RKO (cell line): ENCODE measurements around the gene EPHA3.
A peak's percentile ranks its signal among the peaks of the same experiment; 100 is the strongest.

Experiments
- DNase-seq: peaks from one replicate; pipeline ENCODE4 v3.0.0-alpha.2; 2016; ENCODE audit warnings: low spot score

EPHA3 gene

DNA sequence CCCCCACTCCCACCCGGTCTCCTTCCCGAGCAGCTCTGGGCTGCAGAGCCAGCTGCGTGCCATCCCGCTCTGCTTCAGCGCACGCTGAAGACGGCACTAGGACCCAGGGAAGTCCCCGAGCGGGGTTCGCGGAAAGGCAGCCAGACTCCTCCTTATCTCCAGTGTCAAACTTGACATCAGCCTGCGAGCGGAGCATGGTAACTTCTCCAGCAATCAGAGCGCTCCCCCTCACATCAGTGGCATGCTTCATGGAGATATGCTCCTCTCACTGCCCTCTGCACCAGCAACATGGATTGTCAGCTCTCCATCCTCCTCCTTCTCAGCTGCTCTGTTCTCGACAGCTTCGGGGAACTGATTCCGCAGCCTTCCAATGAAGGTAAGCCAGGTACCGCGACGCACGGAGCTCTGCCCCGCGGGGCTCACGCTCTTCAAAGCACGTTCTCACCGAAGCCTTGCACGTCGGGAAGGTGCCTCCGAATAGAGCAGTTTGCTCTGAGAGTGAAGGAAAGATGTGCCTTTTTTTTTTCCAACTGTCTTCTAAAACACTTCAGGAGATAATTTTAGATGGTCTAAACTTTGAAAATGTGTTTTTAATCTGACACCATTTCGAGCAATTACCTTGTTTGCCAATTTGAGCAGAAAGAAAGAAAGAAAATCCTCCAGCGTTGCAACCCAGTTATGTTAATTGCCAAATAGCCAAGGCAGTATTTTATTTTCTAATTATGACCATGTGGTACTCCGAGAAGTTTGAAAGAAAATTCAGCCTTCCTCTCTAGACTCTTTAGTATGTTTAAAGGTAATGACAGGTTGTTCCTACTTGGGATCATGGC lies at the start of gene EPHA3:
EPHA3 (plus strand) TSS at position 161 of the 830 bp plus-strand sequence; CDS start at position 289, 128 bp downstream.
- no peak for DNase-seq

GRCh38 chr3:89058371-89058770 lies 49.0 kb upstream of the EPHA3 start:
- DNase-seq: no peak

GRCh38 chr3:89059211-89059925 lies 48.1 kb upstream of the EPHA3 start:
- no peak for DNase-seq

DNA sequence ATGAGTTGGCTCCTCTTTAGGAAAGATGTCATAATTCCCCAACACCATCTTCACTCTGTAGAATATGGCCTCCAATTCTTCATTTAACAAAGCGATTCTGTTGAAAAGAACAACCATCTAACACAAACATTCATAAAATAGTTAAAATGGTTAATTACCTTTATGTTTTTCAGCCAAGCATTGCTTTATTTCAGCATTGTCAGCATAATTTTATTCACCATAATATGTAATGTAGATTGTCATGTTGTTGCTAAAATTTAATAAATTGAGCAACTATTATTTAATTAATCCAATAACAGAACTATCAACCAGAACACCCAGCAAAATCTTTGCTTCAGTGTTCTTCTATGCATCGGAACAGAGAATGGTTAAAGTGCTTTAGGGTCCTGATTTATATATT lies 46.2 kb upstream of the EPHA3 start:
- no peak for DNase-seq

- DNase-seq: no peak
Measured at GRCh38 chr3:89067736-89068135, 39.7 kb upstream of the EPHA3 start.

GRCh38 chr3:89072642-89073041 lies 34.8 kb upstream of the EPHA3 start:
- no peak for DNase-seq

DNA sequence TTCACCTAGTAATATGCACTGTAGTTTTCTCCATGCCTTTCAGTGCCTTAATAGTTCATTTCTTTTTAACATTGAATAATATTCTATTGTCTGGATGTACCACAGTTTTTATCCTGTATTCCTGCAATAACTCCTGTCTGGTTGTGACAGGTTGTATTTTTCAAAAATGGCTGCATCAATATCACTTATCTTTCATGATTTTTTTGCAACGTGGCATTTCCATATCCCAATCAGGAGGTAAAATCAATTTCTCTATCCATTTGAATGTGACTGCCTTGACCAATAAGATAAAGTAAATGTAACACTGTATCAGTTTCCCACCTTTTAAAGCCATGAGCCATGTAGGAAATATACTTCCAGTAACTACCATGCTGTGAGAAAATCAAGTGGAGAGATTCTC lies 27.5 kb upstream of the EPHA3 start:
- DNase-seq: no peak

- DNase-seq: no peak
Measured at GRCh38 chr3:89087851-89088250, 19.6 kb upstream of the EPHA3 start.

DNA sequence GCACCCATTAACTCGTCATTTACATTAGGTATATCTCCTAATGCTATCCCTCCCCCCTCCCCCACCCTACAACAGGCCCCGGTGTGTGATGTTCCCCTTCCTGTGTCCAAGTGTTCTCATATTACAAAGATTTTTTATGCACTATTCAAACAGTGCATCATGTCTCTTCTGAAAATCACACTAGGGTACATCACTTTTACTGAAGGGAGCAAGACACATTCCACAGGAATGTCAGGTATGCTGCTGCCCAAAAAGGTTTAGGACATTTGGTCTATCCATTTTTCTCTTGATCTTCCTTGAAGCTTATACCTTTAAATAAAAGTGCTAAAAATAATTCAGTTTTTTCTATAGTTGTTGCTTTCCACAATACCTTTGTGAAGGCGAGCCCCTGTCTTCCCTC lies 9.2 kb upstream of the EPHA3 start:
- DNase-seq: no peak

DNA sequence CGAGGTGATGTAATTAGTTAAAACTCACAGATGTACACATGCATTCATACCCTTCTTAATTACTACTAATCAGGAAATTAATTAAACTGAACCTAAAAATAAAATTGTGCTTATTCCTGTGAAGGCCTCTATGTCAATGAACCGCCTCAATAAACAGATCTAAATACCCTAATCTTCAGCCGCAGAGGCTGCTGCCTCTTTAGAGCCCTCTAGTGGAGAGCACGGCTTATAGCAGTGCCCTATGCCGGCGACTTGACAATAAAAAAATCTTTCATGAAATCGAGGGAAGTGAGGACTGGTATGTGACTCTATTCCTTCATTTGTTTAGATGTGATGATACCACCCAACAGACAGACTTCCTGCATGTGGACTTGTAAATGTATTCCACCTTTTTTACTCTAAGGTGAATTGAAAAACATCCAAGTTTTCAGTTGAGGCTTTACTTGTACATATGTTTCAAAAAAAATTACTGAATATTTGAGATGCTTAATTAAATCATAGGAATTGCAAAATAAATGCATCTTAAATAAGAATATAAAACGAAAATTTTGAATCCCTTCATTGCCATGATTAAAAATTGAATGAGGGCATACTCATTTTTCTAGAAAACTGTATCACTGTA lies 8.3 kb upstream of the EPHA3 start:
- DNase-seq: peak; percentile 69

DNA sequence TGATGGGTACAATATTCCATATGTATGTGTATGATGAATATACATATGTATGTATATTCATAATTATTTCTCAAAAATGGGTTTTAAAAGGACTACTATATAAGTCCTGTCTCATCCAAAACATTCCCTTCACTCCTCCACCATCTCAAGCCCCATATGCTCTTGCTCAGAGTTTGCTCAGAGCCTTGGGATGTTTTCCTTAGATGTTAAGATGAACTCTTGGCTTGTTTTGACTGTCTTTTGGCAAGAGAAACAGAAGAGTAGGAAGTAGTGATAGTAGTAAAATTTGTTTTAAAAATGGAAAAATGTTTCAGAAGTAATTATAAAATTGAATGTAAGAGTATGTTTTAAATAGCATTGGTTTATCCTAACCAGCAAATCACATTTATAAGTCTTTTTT lies 6.2 kb upstream of the EPHA3 start:
- no peak for DNase-seq

DNA sequence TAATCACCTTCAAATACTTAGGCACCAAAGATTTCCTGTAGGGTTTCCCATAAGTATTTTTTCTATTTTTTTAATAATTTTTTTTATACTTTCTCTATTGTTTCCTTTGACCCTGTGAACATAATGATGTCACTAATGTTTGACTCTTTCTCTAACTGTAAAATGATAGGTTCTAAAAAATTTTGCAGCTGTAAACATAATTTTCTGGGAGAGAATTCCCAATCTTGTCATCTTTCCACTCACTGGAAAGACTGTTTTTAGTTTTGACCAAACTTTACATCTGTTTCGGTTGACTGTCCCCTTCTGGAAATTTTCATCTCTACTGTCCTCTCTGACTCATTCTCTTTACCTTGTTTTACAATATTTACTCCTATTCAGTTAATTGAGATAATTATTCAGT lies 5.5 kb upstream of the EPHA3 start:
- DNase-seq: no peak

- DNase-seq: no peak
Measured at GRCh38 chr3:89104499-89104898, 2.9 kb upstream of the EPHA3 start.

DNA sequence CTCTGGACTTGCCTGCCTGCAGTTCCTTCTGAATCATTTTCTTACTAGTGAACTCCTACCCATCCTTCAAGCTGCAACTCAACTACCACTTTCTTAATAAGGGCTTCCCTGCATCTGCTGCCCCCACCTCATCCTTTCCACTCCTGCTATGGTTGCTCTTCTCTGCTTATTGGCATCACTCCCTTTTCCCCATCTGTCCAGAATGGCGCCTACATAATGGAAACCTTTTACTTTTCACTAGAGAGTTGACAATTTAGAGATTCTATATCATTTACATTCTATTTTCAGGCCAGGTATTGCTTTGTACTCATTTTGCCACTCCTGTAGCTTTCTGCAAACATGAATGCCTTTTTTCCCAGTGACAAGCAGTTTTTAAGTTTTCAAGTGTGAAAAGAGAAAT lies 1.9 kb upstream of the EPHA3 start:
- no peak for DNase-seq

DNA sequence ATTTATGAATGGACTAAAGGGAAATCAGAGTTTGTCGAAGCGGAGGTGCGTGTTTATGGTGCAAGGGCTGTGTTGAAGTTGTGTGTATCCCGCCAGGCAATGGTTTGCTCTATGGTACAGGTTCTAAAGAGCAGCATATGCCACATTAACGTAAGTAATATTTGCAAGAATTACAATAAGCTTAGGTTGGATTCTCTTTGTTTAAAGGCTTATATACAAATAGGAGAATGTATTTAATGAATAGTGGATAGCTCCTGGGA lies 800 bp downstream of the EPHA3 start:
- no peak for DNase-seq

GRCh38 chr3:89113344-89113743 lies 5.9 kb downstream of the EPHA3 start:
- DNase-seq: no peak

DNA sequence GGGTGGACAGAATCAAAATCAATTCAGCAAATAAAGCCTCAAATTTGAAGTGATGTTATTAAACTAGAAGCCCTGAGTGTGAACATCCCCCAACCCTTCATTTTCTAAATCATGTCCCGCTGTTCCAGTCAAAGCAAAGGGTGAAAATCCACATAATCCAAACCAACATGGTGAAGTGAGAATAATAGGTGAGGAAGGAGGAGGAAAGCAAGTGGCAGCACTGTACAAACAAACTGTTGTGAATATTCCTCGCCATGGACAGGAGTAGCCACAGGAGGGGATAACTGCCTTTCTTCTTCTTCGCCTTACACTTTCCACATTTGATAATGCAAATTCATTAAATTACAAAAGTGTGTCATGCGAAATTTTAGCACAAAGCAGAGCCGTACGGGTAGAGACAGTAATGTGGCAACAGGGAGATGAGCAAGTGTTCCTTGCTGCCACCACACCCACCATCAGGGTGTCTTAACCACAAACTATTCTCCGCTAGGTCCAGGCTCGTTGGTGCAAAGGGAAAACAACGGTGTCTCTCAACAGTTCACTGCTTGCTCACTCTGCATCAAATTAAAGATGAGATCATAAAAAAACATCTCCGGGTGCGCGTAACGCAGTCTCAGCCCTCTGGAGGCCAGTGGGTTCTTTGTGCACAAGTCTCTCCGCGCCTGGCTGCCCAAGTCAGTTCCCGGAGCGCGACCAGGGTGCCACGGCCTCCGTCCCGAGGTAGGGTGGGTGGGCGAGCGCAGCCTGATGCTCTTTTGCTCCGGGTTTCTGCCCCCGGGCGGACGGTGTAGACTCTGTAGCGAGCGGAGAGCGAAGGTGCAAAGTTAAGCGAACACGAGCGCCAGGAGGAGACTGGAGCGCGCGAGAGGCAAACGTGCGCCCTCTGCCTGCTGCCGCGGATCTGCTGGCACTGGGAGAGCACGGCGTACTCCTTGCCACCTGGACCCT lies 6.7 kb downstream of the EPHA3 start:
- DNase-seq: no peak

DNA sequence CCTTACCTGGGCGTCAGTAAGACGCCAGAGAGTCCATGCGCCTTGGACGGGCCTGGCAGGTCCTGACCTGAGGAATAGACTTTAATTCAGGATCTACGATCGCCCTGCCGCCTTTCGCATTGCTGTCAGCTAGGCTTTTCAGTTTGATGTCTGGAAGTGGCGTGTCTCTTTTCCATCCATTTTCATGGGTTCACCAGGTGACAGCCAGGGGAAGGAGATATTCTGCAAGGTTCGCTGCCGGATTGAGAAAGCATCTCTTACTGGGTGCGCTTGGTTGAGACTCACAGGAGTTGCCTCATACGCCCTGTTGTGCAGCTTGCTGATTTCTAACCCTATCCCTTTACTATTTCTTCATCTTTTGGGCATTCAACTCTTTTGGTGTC lies 7.4 kb downstream of the EPHA3 start:
- no peak for DNase-seq

GRCh38 chr3:89116476-89116875 lies 9.1 kb downstream of the EPHA3 start:
- no peak for DNase-seq

DNA sequence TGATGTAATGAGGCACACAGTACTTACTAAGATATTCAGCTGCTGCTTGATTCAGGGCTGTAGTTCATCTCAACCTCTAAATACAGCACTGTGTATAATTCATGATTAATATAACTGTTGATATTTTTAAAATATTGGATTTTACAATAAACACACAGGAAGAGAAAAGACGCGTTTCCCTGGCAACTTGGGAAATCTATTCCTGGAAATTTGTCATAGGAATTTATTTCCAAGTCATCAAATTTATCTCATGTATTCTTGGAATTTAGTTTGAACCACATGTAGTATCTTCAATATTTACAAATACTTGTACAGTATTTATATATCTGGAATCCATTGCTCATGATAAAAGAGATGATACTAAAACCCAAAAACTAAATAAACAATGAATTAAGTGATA lies 30.6 kb downstream of the EPHA3 start:
- no peak for DNase-seq

GRCh38 chr3:89139870-89140269 lies 32.4 kb downstream of the EPHA3 start:
- no peak for DNase-seq

- DNase-seq: no peak
Measured at GRCh38 chr3:89144080-89144479, 36.7 kb downstream of the EPHA3 start.
